ENCODE results near the gene OR2G6. TPM values are rescaled to one million over a fixed set of nuclear protein-coding genes. Genes with fewer than 3 reads are reported as not detected.
"Not testable (repeated sequence)": the region's sequence is repeated elsewhere in the genome, so short reads cannot be mapped to it uniquely, and the experiment has no call there.

The OR2G6 gene
- total RNA-seq, result not detected
- long read RNA-seq, donor 1, result 0 reads
- long read RNA-seq, donor 2, result 0 reads

- ATAC-seq; intact Hi-C loops (cut with DNase I, micrococcal nuclease); H3K4me1 ChIP-seq (ENCODE audit: low read depth); H3K4me3 ChIP-seq; H3K9me3 ChIP-seq; DNase-seq; H3K36me3 ChIP-seq (ENCODE audit: low read depth): not testable (repeated sequence)
Measured at GRCh38 chr1:248507773-248508172, at the start of gene OR2G6. Gene OR2G6, plus strand, starts transcription at chr1:248508073. Its CDS starts 13,574 bp downstream, at chr1:248521647.

GRCh38 chr1:248459117-248459516 lies 48.8 kb upstream of the OR2G6 start:
- DNase-seq; ATAC-seq; H3K4me1 ChIP-seq (ENCODE audit: low read depth); H3K36me3 ChIP-seq (ENCODE audit: low read depth); H3K4me3 ChIP-seq; intact Hi-C loops (cut with DNase I, micrococcal nuclease): not testable (repeated sequence)
- H3K9me3 ChIP-seq, result peaks cover 14% of the 10 kb centered on the region

- ATAC-seq, result no peak
- TF ChIP-seq CTCF (IDR thresholded peaks at IDR 0.05), result no peak
- intact Hi-C loops (cut with DNase I, micrococcal nuclease), result no loop called here
Measured at GRCh38 chr1:248471154-248471553, 36.7 kb upstream of the OR2G6 start.

GRCh38 chr1:248472111-248472510 lies 35.8 kb upstream of the OR2G6 start:
- H3K4me3 ChIP-seq; H3K4me1 ChIP-seq (ENCODE audit: low read depth); ATAC-seq; intact Hi-C loops (cut with DNase I, micrococcal nuclease); H3K9me3 ChIP-seq; DNase-seq; H3K36me3 ChIP-seq (ENCODE audit: low read depth): not testable (repeated sequence)

More at GRCh38 chr1:248471154-248471553, 36.7 kb upstream of the OR2G6 start:
- no peaks in the 10 kb centered on the region for H3K9me3 ChIP-seq
- no peak for DNase-seq
- no peaks in the 10 kb centered on the region for H3K4me1 ChIP-seq (ENCODE audit: low read depth)
- no peak overlapping the region for H3K4me3 ChIP-seq
- no peaks in the 10 kb centered on the region for H3K36me3 ChIP-seq (ENCODE audit: low read depth)

GRCh38 chr1:248473051-248473450 lies 34.8 kb upstream of the OR2G6 start, which contains the start of gene OR2T3:
Gene OR2T3, plus strand, starts transcription at chr1:248473351. Its CDS starts 0 bp downstream, at chr1:248473351.
- H3K36me3 ChIP-seq (ENCODE audit: low read depth); H3K4me3 ChIP-seq; H3K9me3 ChIP-seq; ATAC-seq; DNase-seq; intact Hi-C loops (cut with DNase I, micrococcal nuclease); H3K4me1 ChIP-seq (ENCODE audit: low read depth): not testable (repeated sequence)

GRCh38 chr1:248475660-248476059 lies 32.2 kb upstream of the OR2G6 start:
- intact Hi-C loops (cut with DNase I, micrococcal nuclease); ATAC-seq: not testable (repeated sequence)

GRCh38 chr1:248481686-248482579 lies 25.9 kb upstream of the OR2G6 start:
- peak; percentile 17 for ATAC-seq
- H3K36me3 ChIP-seq (ENCODE audit: low read depth); DNase-seq; intact Hi-C loops (cut with DNase I, micrococcal nuclease); H3K4me3 ChIP-seq; H3K9me3 ChIP-seq; H3K4me1 ChIP-seq (ENCODE audit: low read depth): not testable (repeated sequence)

More at GRCh38 chr1:248475660-248476059, 32.2 kb upstream of the OR2G6 start:
- not testable (repeated sequence) for DNase-seq; H3K9me3 ChIP-seq; H3K4me3 ChIP-seq; H3K36me3 ChIP-seq (ENCODE audit: low read depth); H3K4me1 ChIP-seq (ENCODE audit: low read depth)

GRCh38 chr1:248488289-248488688 lies 19.6 kb upstream of the OR2G6 start, which contains the start of gene OR2T5:
Gene OR2T5, plus strand, starts transcription at chr1:248488589. Its CDS starts 0 bp downstream, at chr1:248488589.
- intact Hi-C loops (cut with DNase I, micrococcal nuclease); H3K9me3 ChIP-seq; H3K4me1 ChIP-seq (ENCODE audit: low read depth); H3K4me3 ChIP-seq; ATAC-seq; DNase-seq; H3K36me3 ChIP-seq (ENCODE audit: low read depth): not testable (repeated sequence)

- DNase-seq; H3K4me1 ChIP-seq (ENCODE audit: low read depth); H3K36me3 ChIP-seq (ENCODE audit: low read depth); ATAC-seq; H3K9me3 ChIP-seq; H3K4me3 ChIP-seq; intact Hi-C loops (cut with DNase I, micrococcal nuclease): not testable (repeated sequence)
Measured at GRCh38 chr1:248496661-248497060, 11.2 kb upstream of the OR2G6 start.

GRCh38 chr1:248500305-248501035 lies 7.4 kb upstream of the OR2G6 start:
- H3K4me3 ChIP-seq; H3K9me3 ChIP-seq; ATAC-seq; intact Hi-C loops (cut with DNase I, micrococcal nuclease); DNase-seq; H3K36me3 ChIP-seq (ENCODE audit: low read depth); H3K4me1 ChIP-seq (ENCODE audit: low read depth): not testable (repeated sequence)

- DNase-seq; intact Hi-C loops (cut with DNase I, micrococcal nuclease); H3K4me3 ChIP-seq; H3K36me3 ChIP-seq (ENCODE audit: low read depth); H3K4me1 ChIP-seq (ENCODE audit: low read depth); ATAC-seq; H3K9me3 ChIP-seq: not testable (repeated sequence)
Measured at GRCh38 chr1:248510217-248510616, 2.3 kb downstream of the OR2G6 start.
